Mononuclear cell (primary cell): ENCODE measurements around the gene TBC1D10A. TPM values are rescaled to one million over a fixed set of nuclear protein-coding genes. Genes with fewer than 3 reads are reported as not detected.

Experiments used
- H3K27me3 ChIP-seq: 2 replicates; pipeline ENCODE4 v1.6.0; 2011; ENCODE audit warnings: low read length, control low read depth; ENCODE audit not compliant: insufficient read depth
- H3K4me1 ChIP-seq: 2 replicates; pipeline ENCODE4 v1.5.1; 2011; ENCODE audit warnings: mild to moderate bottlenecking, low read length, control low read depth; ENCODE audit not compliant: insufficient read depth
- H3K4me3 ChIP-seq: 2 replicates; pipeline ENCODE4 v1.5.1; 2011; ENCODE audit warnings: mild to moderate bottlenecking, low read length, moderate library complexity
- H3K9me3 ChIP-seq: 2 replicates; pipeline ENCODE4 v1.5.1; 2011; ENCODE audit warnings: low read depth, mild to moderate bottlenecking, control low read depth, low read length
- total RNA-seq: library from RNA; depleted of rRNA; stranded (reverse); fragments of >200 nt; gene quantifications from one replicate; pipeline ENCODE4 v1.2.3, GENCODE V29; 2012

TBC1D10A gene
- total RNA-seq, 1 donor: 36.0 TPM

GRCh38 chr22:30333707-30334087 lies 7.0 kb upstream of the TBC1D10A start:
- no peaks in the 10 kb centered on the region for H3K27me3 ChIP-seq
- H3K4me3 ChIP-seq: no peak overlapping the region
- no peaks in the 10 kb centered on the region for H3K9me3 ChIP-seq
- H3K4me1 ChIP-seq: no peaks in the 10 kb centered on the region

GRCh38 chr22:30332994-30333706 lies 6.4 kb upstream of the TBC1D10A start:
- Histone ChIP-seq H3K4me1 (no peaks in the 10 kb centered on the region), H3K27me3 (no peaks in the 10 kb centered on the region), H3K9me3 (no peaks in the 10 kb centered on the region), H3K4me3 (no peak overlapping the region)

- H3K4me3 ChIP-seq: no peak overlapping the region
- peaks cover 2% of the 10 kb centered on the region for H3K4me1 ChIP-seq
- no peaks in the 10 kb centered on the region for H3K9me3 ChIP-seq
- H3K27me3 ChIP-seq: no peaks in the 10 kb centered on the region
Measured at GRCh38 chr22:30332551-30332950, 5.8 kb upstream of the TBC1D10A start.

- Histone ChIP-seq H3K4me1 (peaks cover 34% of the 10 kb centered on the region), H3K27me3 (no peaks in the 10 kb centered on the region), H3K4me3 (no peak overlapping the region), H3K9me3 (no peaks in the 10 kb centered on the region)
Measured at GRCh38 chr22:30328466-30329049, 1.8 kb upstream of the TBC1D10A start.

GRCh38 chr22:30327864-30328345 lies 1.2 kb upstream of the TBC1D10A start:
- H3K4me3 ChIP-seq: no peak overlapping the region

GRCh38 chr22:30326255-30326705 lies 461 bp downstream of the TBC1D10A start:
- H3K27me3 ChIP-seq: no peaks in the 10 kb centered on the region
- H3K4me3 ChIP-seq: peak overlapping the region; percentile 70
- peaks cover 57% of the 10 kb centered on the region for H3K4me1 ChIP-seq
- no peaks in the 10 kb centered on the region for H3K9me3 ChIP-seq

More at GRCh38 chr22:30327864-30328345, 1.2 kb upstream of the TBC1D10A start:
- Histone ChIP-seq H3K27me3 (no peaks in the 10 kb centered on the region), H3K9me3 (no peaks in the 10 kb centered on the region), H3K4me1 (peaks cover 41% of the 10 kb centered on the region)

- peaks cover 62% of the 10 kb centered on the region for H3K4me1 ChIP-seq
- H3K4me3 ChIP-seq: peak overlapping the region; percentile 70
- no peaks in the 10 kb centered on the region for H3K27me3 ChIP-seq
- no peaks in the 10 kb centered on the region for H3K9me3 ChIP-seq
Measured at GRCh38 chr22:30325724-30326254, 952 bp downstream of the TBC1D10A start.

- H3K27me3 ChIP-seq: no peaks in the 10 kb centered on the region
- H3K4me1 ChIP-seq: peaks cover 68% of the 10 kb centered on the region
- no peaks in the 10 kb centered on the region for H3K9me3 ChIP-seq
- peak overlapping the region; percentile 70 for H3K4me3 ChIP-seq
Measured at GRCh38 chr22:30325065-30325720, 1.5 kb downstream of the TBC1D10A start.

- Histone ChIP-seq H3K4me3 (peak overlapping the region; percentile 70), H3K4me1 (peaks cover 78% of the 10 kb centered on the region)
Measured at GRCh38 chr22:30324014-30324730, 2.6 kb downstream of the TBC1D10A start.

GRCh38 chr22:30323246-30323645 lies 3.5 kb downstream of the TBC1D10A start:
- Histone ChIP-seq H3K4me3 (no peak overlapping the region), H3K4me1 (peaks cover 87% of the 10 kb centered on the region), H3K9me3 (no peaks in the 10 kb centered on the region), H3K27me3 (no peaks in the 10 kb centered on the region)

More at GRCh38 chr22:30324014-30324730, 2.6 kb downstream of the TBC1D10A start:
- Histone ChIP-seq H3K9me3 (no peaks in the 10 kb centered on the region), H3K27me3 (no peaks in the 10 kb centered on the region)

GRCh38 chr22:30321461-30321860 lies 5.3 kb downstream of the TBC1D10A start:
- no peaks in the 10 kb centered on the region for H3K9me3 ChIP-seq

GRCh38 chr22:30320021-30320556 lies 6.7 kb downstream of the TBC1D10A start:
- no peaks in the 10 kb centered on the region for H3K27me3 ChIP-seq
- H3K4me1 ChIP-seq: peaks cover 99% of the 10 kb centered on the region
- no peaks in the 10 kb centered on the region for H3K9me3 ChIP-seq
- H3K4me3 ChIP-seq: no peak overlapping the region

More at GRCh38 chr22:30321461-30321860, 5.3 kb downstream of the TBC1D10A start:
- Histone ChIP-seq H3K4me1 (peaks cover 96% of the 10 kb centered on the region), H3K4me3 (no peak overlapping the region), H3K27me3 (no peaks in the 10 kb centered on the region)

- H3K4me3 ChIP-seq: no peak overlapping the region
- peaks cover 99% of the 10 kb centered on the region for H3K4me1 ChIP-seq
- no peaks in the 10 kb centered on the region for H3K9me3 ChIP-seq
- H3K27me3 ChIP-seq: no peaks in the 10 kb centered on the region
Measured at GRCh38 chr22:30318799-30319419, 7.8 kb downstream of the TBC1D10A start.

- Histone ChIP-seq H3K27me3 (no peaks in the 10 kb centered on the region), H3K4me3 (no peak overlapping the region), H3K9me3 (no peaks in the 10 kb centered on the region), H3K4me1 (peaks cover 98% of the 10 kb centered on the region)
Measured at GRCh38 chr22:30317778-30318177, 9.0 kb downstream of the TBC1D10A start.
